ENCODE results near the gene FRYL. TPM values are rescaled to one million over a fixed set of nuclear protein-coding genes. Genes with fewer than 3 reads are reported as not detected.

The FRYL gene
- total RNA-seq, 1 experiment from 2014 or later, result 43.1 TPM

GRCh38 chr4:48570646-48571220 lies 209.3 kb downstream of the FRYL start:
- ChIA-PET CTCF (no interaction called here), POLR2A (ENCODE audit: low non-redundant PET) (no interaction called here)
- Histone ChIP-seq H3K27ac (ENCODE audit: low read depth, low read length, poor library complexity, severe bottlenecking) (no peak overlapping the region), H3K27me3 (replicated peaks; ENCODE audit: insufficient read depth, low read depth, low read length, poor library complexity) (no peaks in the 10 kb centered on the region), H3K4me1 (ENCODE audit: insufficient read depth, low read length, poor library complexity, severe bottlenecking) (no peaks in the 10 kb centered on the region), H3K36me3 (ENCODE audit: insufficient read depth, low read length, poor library complexity, severe bottlenecking) (peaks cover 5% of the 10 kb centered on the region), H3K4me3 (ENCODE audit: low read depth, low read length, poor library complexity, severe bottlenecking) (no peak overlapping the region), H3K9me3 (ENCODE audit: low read depth, low read length, poor library complexity, severe bottlenecking) (no peaks in the 10 kb centered on the region)
- no TSS peak for BruUV-seq (replicated peaks)
- DNase-seq (ENCODE audit: low spot score), result no peak
- TF ChIP-seq CTCF (conservative IDR thresholded peaks at IDR 0.05; ENCODE audit: low read depth, low read length) (no peak), EZH2 (IDR thresholded peaks at IDR 0.05; ENCODE audit: borderline replicate concordance, low read depth, low read length, poor library complexity, severe bottlenecking) (no peak)
- intact Hi-C loops (cut with micrococcal nuclease; ENCODE audit: unreplicated experiment), result no loop called here

- Histone ChIP-seq H3K9me3 (ENCODE audit: low read depth, low read length, poor library complexity, severe bottlenecking) (no peaks in the 10 kb centered on the region), H3K4me1 (ENCODE audit: insufficient read depth, low read length, poor library complexity, severe bottlenecking) (no peaks in the 10 kb centered on the region), H3K27ac (ENCODE audit: low read depth, low read length, poor library complexity, severe bottlenecking) (no peak overlapping the region), H3K36me3 (ENCODE audit: insufficient read depth, low read length, poor library complexity, severe bottlenecking) (peaks cover 2% of the 10 kb centered on the region), H3K4me3 (ENCODE audit: low read depth, low read length, poor library complexity, severe bottlenecking) (no peak overlapping the region), H3K27me3 (replicated peaks; ENCODE audit: insufficient read depth, low read depth, low read length, poor library complexity) (no peaks in the 10 kb centered on the region)
- intact Hi-C loops (cut with micrococcal nuclease; ENCODE audit: unreplicated experiment), result no loop called here
- ChIA-PET CTCF (no interaction called here), POLR2A (ENCODE audit: low non-redundant PET) (no interaction called here)
- DNase-seq (ENCODE audit: low spot score), result no peak
- TF ChIP-seq EZH2 (IDR thresholded peaks at IDR 0.05; ENCODE audit: borderline replicate concordance, low read depth, low read length, poor library complexity, severe bottlenecking), result no peak
- TF ChIP-seq CTCF (conservative IDR thresholded peaks at IDR 0.05; ENCODE audit: low read depth, low read length), result no peak
- BruUV-seq (replicated peaks), result no TSS peak
These were observed 214.1 kb downstream of the FRYL start for GRCh38 chr4:48566034-48566384.

GRCh38 chr4:48565362-48566033 lies 214.6 kb downstream of the FRYL start:
- POLR2A ChIA-PET (ENCODE audit: low non-redundant PET), result no interaction called here
- intact Hi-C loops (cut with micrococcal nuclease; ENCODE audit: unreplicated experiment), result no loop called here
- CTCF ChIA-PET, result no interaction called here
- no peak for DNase-seq (ENCODE audit: low spot score)
- Histone ChIP-seq H3K27ac (ENCODE audit: low read depth, low read length, poor library complexity, severe bottlenecking) (no peak overlapping the region), H3K36me3 (ENCODE audit: insufficient read depth, low read length, poor library complexity, severe bottlenecking) (peaks cover 2% of the 10 kb centered on the region), H3K9me3 (ENCODE audit: low read depth, low read length, poor library complexity, severe bottlenecking) (no peaks in the 10 kb centered on the region), H3K27me3 (replicated peaks; ENCODE audit: insufficient read depth, low read depth, low read length, poor library complexity) (no peaks in the 10 kb centered on the region), H3K4me1 (ENCODE audit: insufficient read depth, low read length, poor library complexity, severe bottlenecking) (no peaks in the 10 kb centered on the region), H3K4me3 (ENCODE audit: low read depth, low read length, poor library complexity, severe bottlenecking) (no peak overlapping the region)
- BruUV-seq (replicated peaks), result no TSS peak
- no peak for TF ChIP-seq EZH2 (IDR thresholded peaks at IDR 0.05; ENCODE audit: borderline replicate concordance, low read depth, low read length, poor library complexity, severe bottlenecking)
- TF ChIP-seq CTCF (conservative IDR thresholded peaks at IDR 0.05; ENCODE audit: low read depth, low read length), result no peak

Data from A673 (cell line).